GM19025 (cell line): ENCODE results near the gene AEBP1.

Source experiments
- ATAC-seq: cut with Tn5 transposase; IDR thresholded peaks from one replicate; pipeline ENCODE4 v1.9.1; 2021; ENCODE audit warnings: mild to moderate bottlenecking, low read depth, moderate library complexity; ENCODE audit not compliant: unreplicated experiment

AEBP1 gene

DNA sequence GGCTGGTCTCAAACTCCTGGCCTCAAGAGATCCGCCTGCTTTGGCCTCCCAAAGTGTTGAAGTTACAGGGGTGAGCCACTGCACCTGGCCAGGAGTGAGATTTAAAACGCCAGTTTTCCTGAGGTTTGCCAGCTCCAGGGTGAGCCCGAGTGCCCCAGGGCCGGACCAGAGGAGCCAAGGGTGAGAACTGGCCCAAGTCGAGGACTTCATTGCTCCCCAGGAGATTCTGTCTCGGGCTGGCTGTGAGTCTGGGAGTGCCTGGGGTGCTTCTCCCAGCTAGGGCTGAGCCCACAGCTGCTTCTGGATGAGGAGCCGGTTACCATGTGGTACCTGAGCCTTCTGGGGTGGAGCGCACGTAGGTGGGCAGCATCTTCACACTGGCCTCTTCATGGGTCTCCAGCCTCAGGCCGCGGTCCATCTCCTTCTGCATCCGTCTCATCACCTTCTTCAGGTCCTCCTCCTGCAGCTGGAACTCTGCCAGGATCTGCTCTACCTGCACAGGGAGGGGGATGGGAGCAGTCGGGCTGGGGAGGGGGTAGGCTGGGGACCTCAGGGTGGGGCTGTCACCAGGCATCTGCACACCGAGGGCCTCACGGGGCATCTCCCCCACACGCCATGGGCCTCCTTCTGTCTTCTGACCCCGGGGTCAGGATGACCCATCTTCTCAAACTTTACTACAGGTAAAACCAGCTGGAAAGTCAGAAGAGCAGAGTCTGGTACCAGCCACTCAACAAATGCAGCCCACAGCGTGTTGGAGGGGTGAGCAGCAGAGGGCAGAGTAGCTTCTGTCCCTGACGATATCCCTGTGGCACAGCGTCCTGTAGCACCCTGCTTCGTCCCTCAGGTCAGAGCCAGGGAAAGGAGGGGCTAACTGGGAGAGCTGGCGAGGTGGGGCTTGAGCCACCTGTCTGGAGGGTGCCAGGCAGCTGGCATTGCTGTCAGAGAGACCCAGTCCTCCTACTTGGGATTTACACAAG lies 49.1 kb downstream of the AEBP1 start:
- ATAC-seq: no peak

DNA sequence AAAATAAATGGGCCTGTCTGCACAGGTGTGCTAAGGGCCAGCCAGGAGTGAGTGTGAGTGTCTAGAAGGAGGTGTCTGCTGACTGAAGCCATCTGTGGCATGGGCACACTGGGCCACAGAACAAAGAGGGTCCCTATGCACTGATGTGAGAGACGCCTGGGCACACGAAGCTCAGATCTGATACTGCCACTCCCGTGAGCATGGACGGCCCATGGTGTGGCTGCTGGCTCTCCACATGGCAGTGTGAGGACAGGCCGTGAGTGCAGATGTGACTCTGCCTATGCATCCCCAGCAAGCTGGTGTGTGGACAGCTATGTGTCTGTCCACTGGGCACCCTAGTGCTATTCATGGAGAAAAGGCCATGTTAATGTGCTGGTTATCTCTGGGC lies 49.8 kb downstream of the AEBP1 start:
- ATAC-seq: no peak

GRCh38 chr7:44154703-44155102 lies 50.6 kb downstream of the AEBP1 start:
- no peak for ATAC-seq

DNA sequence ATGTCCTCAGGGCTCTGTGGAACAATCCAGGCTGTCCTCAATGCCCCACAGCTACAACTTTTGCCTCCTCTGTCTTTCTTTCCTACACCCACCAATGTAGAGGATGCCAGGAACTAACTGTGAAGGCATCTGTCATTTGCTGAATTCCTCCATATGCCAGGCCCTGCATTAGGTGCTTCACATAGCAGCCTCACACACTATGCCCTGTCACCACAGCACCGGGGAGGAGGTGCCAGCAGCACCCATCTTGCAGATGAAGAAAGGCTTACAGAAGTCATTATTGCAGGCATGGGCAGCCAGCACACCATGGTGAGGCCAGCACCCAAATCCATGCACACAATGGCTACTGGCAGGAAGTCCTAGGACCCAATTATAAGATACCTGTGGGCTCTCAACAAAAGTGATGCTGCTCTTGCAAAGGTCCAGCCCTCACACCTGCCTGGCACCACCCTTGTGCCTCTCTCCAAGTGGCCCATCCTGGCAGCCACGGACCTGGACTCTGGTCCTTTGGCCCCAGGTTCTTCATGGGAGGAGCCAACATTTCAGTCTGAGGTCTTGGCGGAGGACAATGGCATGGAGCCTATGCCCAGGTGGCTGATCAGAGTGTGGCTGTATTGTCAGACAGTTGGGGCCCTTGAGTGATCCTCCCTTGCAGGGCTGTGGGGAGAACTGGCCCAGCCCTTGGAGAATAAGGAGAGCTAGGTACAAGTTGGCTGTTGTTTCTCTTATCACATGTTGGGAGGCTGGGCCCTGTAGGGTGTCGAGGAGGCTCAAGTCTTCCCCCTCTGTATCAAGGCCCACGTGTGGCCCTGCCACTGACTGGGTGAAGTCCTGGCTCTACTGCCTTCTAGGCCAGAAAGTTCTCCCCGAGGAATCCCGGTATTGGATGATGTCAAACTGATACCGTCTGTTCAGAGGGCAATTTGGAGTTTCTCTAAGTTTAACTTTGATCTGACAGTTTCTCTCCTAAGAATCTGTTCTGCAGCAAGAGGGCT lies 51.3 kb downstream of the AEBP1 start:
- no peak for ATAC-seq

GRCh38 chr7:44156453-44157010 lies 52.4 kb downstream of the AEBP1 start:
- ATAC-seq: no peak

DNA sequence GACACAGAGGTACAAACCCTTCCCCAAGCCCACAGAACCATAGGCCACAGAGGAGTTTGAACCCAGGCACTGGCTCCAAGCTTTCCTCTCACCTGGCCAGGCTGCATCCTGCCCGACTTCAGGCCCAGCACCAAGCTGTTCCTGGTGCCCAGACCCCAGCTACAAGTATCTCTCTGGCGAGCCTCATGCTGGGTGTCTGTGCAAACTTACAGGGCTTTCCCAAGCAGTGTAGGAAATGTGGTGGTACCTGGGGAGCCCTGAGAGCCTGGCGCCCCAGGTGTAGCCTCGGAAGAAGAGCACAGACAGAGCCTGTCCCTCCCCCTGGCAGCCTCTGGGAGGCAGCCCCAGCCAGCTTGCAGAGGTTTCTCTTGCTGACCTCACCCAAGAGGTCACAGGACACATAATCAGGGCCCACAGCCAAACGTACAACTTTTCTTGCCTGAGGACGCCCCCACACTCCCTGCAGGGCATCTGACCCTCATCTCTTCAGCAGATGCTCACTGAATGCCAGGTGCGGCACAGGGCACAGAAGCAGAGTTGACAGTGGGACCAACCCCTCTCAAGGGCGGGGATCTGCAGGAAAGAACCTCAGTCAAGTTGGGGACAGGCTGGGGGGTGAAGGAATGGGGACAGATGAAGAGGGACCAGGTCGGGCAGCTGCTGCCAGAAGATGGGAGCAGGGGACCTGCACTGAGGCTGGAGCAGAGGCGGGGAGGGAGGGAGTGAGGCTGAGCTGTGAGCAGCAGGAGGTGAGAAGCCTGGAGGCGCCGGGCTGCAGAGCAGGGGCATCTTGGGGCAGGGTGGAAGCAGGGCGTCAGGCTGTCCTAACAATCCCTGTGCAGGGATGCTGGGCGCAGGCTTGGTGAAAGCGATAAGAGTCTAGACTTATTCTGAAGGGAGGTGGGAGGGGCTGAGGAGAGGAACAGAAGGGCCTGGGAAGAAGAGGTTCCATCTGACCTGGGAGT lies 53.3 kb downstream of the AEBP1 start:
- no peak for ATAC-seq

DNA sequence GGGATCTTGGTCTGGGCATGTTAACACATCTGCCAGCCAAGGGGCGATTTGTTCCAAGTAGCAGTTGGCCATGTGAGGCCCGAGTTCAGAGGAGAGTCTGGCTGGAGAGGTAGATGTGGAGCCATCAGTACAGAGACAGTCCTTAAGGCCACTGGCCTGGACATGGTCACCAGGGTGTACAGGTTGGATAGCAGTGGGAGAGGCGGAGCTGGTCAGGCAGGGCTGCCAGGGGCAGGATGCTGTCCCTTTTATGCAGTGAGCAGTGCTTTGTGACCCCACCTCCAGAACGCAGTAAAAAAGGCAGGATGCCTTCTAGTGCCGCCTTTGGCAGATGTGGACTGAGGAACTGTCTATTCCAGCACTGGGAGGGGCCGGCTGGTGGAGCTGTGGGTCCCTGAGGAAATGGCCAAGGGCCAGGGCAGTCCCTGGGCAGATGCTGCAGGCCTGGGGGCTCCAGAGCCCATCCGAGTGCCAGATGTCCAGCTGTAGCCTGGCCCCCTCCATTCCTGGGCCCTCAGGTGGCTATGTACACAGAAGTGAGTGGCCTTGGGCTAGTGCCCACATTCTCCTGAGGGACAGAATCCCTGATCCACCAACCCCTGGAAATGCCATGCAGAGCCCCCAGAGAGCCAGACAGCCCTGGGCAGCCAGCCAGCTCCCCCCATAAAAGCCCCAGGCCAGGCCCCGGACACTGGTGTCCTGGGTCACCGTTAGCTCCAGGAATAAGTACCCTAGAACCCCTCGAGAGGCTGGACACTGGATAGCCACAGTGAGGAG lies 54.1 kb downstream of the AEBP1 start:
- no peak for ATAC-seq

GRCh38 chr7:44158873-44159631 lies 54.9 kb downstream of the AEBP1 start:
- ATAC-seq: no peak

DNA sequence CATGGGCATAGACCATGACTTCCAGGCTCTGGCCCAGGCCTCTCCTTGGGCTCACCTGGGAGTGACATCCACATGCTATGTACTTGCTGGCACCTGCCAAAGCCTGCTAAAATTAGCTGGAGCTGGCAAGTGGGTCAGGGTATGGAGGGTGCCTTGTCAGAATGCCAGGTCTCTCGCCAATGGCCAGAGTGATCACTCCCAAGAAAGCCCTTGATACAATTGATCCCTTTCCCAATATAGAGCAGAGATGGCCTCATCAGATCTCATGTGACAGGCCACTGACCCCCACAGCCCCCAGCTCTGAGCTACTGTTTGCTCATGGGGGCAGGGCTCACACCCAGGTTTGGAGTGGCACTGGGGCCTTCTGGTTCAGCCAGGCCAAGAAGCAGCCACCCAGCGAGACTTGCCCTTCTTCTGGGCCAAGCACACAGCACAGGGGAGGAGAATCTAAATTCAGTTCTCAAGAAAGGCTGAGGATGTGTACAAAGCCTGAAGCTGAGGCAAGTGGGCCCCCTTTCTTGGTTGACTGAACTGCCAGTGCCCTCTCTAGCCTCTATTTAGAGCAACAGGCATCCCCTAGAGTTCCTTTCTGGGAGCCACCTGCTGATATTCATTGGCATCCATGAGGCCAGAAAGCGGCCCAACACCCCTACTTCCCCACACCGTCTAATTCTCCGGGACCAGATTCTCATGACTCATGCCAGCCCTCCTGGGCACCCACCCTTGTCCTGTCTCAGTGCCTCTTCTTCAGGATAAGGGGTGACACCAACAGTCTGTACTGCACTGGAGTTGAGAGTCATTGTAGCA lies 55.9 kb downstream of the AEBP1 start:
- ATAC-seq: no peak

- no peak for ATAC-seq
Observed at GRCh38 chr7:44161371-44161770, 57.2 kb downstream of the AEBP1 start.

DNA sequence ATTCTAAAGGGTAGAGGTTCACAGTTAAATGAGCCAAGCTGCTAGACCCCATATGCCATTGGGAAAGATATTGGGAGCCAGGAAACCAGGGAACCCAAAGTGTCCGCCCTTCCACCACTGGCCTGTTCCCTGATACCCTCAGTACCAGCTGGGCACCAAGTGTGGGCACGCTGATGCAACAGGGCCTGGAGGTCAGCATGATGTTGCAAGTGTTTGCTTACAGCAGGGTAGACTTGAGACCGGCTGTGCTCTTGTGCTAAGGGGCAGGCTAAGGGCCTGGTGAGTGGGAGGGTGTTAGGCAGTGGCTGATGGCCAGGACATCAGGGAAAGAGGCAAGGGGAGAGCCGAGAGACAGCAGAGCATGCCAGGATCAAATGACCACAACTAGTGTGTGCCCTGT lies 58.0 kb downstream of the AEBP1 start:
- ATAC-seq: no peak

- ATAC-seq: no peak
Observed at GRCh38 chr7:44162785-44163395, 58.7 kb downstream of the AEBP1 start.

- ATAC-seq: no peak
Observed at GRCh38 chr7:44163591-44163990, 59.4 kb downstream of the AEBP1 start.
